HG03064 (cell line): Measurements from ENCODE around the gene OPA1.
A peak's percentile ranks its signal among the peaks of the same experiment; 100 is the strongest.

Source experiments
- ATAC-seq: cut with Tn5 transposase; IDR thresholded peaks from one replicate; pipeline ENCODE4 v1.9.1; 2021; ENCODE audit warnings: low read depth; ENCODE audit not compliant: unreplicated experiment

The OPA1 gene

DNA sequence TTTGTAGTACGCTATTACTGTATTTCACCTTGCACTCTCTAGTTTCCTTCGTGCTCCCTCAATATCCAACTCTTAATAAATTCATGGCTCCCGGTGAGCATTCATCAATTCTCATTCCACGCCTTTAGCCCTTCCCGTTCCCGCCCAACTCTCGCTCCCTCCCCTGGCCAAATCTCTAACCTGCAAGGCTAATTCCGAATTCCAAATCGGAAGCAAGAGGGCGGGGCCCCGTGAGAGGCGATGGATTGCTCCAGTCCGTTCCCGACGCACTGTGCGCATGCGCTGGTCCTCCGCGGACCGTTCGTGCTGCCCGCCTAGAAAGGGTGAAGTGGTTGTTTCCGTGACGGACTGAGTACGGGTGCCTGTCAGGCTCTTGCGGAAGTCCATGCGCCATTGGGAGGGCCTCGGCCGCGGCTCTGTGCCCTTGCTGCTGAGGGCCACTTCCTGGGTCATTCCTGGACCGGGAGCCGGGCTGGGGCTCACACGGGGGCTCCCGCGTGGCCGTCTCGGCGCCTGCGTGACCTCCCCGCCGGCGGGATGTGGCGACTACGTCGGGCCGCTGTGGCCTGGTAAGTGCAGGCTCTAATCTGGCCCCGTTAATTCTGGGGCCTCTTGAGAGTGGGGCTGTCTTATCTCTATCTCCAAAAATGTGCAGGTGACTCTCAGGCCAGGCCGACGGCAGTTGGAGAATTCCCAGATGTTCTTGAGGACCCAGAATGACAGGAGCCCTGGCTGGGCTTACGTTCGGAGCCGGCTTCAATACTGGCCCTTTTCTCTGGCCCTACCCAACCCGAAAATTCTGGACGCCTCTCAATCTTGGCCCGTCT is at the start of gene OPA1:
TSS of gene OPA1 (plus strand) at position 368 of the 827 bp plus-strand sequence. CDS start at position 538, 170 bp downstream.
- ATAC-seq, result peak; percentile 99

DNA sequence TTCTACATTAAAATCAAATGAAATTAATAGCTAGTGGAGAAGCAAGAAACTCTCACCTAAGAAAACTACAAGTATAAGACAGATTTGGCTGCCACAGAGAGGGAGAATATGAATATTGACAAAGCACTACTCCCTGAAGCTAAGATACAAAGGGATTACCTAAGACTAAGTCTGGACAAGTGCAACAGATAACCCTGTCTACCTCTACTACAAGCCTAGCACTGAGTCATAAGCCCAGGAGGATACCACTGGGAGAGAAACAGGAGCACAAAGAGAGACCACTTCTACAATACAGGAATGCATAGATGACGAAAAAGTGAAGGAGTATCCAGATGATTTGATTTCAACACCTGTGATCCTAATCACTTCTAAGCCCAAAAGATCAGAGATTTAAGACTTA is 48.7 kb upstream of the OPA1 start:
- no peak for ATAC-seq

DNA sequence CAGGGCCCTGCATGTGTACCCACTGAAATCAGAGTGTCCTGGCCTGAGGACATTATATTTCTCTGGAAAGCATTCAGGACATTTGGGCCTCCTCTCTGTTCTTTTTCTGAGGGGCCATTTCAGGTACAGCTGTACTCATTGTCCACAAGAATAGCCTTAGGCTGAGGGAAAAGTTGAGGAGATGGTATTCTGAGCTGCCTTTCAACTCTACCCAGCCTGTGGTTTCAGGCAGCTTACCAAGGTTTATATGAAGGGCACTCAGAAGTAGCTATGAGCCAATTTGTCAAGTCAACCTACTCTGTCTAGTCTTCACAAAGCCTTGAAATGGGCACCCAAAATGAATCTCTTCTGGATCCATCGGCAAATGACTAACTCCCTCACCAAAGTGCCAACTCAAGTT is 47.7 kb upstream of the OPA1 start:
- ATAC-seq, result no peak

DNA sequence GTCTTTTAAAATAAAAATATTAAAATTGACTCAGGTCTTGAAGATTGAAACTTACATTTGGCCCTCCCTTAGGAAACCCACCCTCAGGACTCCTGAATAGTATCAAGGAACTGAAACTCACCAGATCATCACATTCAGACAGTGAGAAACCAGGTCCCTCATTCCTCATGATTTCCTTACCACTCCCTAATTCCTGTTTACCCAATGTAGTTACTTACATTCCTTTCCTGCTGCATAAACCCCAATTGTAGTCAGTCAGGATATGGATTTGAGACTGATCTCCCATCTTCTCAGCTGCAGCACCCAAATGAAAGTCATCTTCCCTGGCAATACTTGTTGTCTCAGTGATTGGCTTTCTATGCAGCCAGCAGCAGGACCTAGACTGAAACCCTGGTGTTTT is 46.9 kb upstream of the OPA1 start:
- ATAC-seq, result no peak

DNA sequence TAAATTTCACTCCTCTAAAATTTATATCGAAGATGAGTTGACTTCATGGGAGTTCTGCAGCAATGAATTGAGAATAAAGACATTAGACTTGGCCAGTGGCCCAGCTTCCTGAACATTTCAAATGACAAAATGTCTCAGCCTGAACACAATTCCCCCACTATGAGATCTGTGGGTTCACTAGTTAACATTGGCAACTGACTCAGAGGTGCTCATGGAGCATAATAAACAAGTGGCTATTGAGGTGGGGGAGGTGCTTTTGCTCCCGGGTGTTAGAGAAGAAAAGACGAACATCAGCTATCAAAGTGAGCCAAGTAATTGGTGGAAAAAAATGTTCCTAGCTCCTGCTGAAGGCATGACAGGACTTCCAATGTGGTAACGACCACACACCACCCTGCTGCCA is 44.6 kb upstream of the OPA1 start:
- ATAC-seq, result no peak

- no peak for ATAC-seq
Measured at GRCh38 chr3:193552923-193553322, 40.1 kb upstream of the OPA1 start.

DNA sequence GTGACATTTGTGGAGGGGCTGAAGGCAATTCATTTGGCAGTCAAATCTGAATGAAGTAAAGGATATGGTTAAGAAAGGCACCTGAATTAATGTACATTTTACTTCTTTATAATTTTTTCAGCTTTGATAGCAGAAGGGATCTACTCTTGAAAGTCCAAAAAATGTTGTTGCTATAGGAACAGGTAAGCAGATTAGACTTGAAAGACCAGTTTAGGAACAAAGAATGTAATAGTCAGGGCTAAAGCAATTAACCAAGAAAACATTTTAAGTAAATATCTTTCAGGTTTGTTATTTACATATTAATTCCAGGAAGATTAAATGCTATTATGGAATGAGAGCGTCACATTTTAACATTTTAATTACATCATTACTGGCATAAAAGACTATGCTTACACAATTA is 39.4 kb upstream of the OPA1 start:
- ATAC-seq, result no peak

- ATAC-seq, result no peak
Measured at GRCh38 chr3:193554811-193555210, 38.2 kb upstream of the OPA1 start, which contains the start of gene ATP13A4. Gene ATP13A4 (minus strand): TSS chr3:193554895. CDS start chr3:193554799, 96 bp downstream.

GRCh38 chr3:193556841-193557240 is 36.2 kb upstream of the OPA1 start:
- ATAC-seq, result no peak

DNA sequence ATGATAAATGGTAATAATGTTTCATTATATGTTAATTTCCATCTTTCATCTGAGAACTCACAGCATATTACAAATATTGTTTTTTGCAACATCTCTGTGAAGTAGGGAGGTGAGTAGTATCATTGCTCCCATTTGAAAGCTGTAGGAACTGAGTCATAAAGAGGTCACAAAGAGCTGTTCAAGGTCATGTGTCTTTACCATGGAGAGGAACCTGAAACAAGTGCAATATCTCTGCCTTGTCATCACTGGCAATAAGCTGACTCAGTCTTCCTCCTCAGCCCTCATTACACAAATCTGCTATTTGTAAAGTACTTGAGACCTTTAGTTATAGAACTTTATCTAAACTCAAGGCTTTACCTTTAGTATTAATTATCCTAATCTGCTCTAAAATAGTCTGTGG is 33.9 kb upstream of the OPA1 start:
- no peak for ATAC-seq

DNA sequence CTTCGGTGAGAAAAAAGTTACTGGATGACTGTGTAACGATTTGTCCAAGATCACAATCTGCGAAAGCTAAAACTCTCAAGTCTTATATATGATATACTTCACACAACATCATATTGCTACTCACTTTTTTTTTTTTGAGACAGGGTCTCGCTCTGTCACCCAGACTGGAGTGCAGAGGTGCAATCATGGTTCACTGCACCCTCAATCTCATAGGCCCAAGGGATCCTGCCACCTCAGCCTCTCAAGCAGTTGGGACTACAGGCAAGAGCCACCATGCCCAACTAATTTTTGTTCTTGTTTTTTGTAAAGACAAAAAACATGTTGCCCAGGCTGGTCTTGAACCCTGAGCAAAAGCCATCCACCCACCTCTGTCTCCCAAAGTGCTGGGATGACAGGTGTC is 32.9 kb upstream of the OPA1 start:
- no peak for ATAC-seq

DNA sequence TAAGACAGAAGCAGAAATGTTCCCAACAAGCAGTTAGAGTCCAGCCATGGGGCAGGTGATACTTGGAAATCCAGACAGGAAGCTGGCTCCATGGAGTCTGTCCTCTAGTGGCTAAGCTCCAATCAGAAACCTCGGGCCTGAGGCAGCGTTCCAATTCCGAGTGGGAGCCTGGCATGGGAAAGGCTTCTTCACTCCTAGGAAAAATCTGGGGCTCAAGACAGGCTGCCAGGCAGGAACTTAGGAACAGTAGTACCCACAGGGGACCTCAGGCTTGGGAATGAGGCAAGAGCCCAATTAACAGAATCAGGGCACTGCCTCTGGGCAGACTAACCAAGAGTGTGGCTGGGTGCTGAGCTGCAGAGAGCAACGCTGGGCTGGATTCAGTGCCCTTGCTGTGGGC is 32.1 kb upstream of the OPA1 start:
- no peak for ATAC-seq

DNA sequence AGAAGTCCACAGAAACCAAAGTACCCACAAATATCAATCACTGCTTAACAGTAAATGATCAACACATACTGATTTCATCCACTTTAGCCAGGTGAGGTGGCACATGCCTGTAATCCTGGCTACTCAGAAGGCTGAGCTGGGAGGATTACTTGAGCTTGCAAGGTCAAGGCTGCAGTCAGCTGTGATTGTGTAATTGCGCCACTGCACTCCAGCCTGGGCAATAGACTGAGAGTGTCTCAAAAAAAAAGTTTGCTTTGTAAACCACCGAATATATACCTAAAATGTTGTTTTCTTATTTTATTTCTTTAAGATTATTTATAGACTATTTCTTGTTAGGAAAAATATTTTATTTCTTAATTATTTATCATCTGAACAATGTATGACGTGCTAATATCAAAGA is 29.6 kb upstream of the OPA1 start:
- ATAC-seq, result no peak

DNA sequence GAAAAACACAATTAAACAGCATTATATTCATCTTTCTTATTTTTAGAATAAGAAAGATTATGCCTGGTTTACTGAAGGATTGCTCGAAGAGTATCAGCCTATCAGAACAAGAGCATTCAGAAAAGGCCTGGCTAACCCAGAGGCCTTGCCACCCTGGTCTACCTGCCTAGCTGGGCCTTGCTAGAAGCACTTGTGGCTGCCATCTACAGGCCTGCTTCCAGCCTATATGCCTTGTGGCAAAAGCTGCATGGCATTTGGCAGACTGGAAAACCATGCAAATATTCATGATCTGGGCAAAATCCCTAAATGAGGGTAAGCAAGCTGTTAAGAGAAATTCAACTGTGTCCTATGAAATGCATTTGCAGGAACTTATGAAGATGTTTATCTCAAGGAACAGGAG is 29.0 kb upstream of the OPA1 start:
- ATAC-seq, result no peak

DNA sequence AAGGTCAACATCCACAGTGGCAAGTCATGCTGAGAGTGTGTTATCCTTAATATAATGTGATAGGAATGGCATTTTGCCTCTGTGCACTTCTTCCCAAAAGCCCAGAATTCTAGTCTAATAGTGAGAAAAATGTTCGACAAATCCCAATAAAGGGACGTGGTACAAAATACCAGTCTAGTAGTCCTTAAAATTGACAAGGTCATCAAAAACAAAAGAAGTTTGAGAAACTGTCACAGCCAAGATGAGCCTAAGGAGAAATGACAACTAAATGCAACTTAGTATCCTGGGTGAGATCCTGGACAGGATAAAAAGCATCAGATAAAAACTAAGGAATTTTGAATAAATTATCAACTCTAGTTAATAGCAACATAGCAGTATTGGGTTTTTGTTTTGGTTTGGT is 23.9 kb upstream of the OPA1 start:
- ATAC-seq, result no peak

DNA sequence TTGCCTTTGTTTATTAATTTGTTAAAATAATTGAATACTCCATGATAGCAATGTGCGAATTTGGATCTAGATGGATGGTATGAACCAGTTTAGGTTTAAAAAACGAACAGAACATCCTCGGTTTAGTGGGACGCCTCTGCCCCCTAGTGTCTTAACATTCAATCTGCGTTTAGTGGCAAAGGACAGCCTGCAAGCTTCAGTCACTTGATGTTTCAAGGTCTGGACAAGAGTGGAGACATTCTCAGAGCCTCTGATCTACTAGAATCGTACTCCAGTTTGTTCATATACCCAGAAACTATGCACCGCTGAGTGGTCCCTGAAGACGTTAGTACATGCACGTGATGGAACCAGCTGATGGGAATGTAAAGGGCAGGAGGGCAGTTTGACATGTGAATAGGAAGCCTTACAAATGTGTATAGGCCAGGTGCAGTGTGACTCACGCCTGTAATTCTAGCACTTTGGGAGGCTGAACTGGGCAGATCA is 20.5 kb upstream of the OPA1 start:
- ATAC-seq, result peak; percentile 72

DNA sequence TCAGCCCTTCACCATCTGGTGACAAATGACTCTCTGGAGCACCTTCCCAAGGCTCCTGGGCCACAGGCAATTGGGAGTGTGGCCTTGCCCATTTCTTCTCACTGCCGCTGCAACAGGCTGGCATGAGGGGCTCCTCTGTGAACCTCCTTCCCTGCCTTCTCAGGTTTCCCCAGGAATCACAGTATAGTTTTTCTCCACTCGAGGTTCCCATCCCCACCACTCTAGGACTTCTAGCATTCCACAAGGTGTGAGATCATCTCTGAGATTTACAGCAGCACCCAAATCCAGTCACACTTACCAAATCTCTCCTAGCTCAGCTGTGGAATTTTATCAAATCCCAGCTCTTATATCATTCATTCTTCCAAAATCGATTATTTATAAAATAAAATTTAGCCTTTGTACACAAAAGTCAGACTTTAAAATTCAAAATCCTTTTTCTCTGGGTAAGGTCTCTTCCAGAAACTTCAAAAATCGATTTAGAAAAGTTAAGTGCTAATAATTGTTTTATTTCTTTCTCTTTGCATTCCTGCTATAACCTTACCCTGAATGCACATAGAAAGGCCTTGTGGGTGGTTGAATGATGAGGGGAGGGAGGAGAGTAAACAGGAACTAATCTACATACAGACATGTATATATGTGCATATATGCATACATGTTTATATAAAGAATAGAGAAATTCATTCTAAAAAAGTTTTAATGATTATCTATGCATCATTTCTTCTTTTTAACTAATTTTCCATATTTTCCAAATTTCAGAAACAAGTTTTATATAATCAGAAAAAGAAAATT is 19.4 kb upstream of the OPA1 start:
- no peak for ATAC-seq

- ATAC-seq, result no peak
Measured at GRCh38 chr3:193574488-193575070, 18.4 kb upstream of the OPA1 start.

- no peak for ATAC-seq
Measured at GRCh38 chr3:193585530-193585929, 7.5 kb upstream of the OPA1 start.

DNA sequence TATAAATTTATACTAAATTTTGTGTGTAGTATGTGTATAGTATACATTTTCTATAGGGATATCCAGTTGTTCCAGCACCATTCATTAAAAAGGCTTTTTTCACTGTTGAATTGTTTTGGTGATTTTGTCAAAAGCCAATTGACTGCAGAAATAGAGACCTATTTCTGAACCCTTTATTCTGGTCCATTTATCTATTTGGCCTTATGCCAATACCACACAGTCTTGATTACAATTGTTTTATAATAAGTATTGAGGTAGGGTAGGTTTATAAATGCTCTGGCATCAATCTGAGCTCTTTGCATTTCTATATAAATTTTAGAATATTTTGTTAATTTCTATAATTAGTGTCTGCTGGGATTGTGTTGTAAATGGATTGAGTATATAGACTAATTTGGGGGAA is 6.5 kb upstream of the OPA1 start:
- no peak for ATAC-seq

DNA sequence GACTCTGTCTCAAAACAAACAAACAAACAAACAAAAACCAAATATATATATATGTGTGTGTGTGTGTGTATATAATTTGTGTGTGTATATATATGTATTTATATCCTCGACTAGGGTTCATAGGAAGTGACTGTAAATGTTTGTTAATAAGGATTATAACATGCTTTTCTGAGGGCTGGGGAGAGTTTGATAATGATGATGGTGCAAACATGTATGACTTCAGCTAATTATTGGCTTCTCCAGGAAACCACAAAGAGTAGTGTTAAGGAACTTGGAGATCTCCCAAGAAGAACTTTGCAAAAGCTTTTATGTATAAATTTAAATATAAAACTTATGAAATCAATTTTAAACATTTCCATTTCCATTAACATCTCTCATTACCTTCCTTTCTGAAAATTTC is 3.9 kb upstream of the OPA1 start:
- no peak for ATAC-seq
